CD4-positive, alpha-beta T cell treated with Interleukin-4 for 1 hour (primary cell): Measurements from ENCODE around the gene P3H4.

Source experiments
- DNase-seq, 2 donors: peaks; one replicate each; pipeline ENCODE4 v3.0.0-alpha.2; 2020 to 2022

The P3H4 gene

GRCh38 chr17:41818024-41818423 lies 6.3 kb upstream of the P3H4 start:
- DNase-seq, result no peak

- DNase-seq, result no peak
Measured at GRCh38 chr17:41816637-41817320, 5.0 kb upstream of the P3H4 start.

- DNase-seq, result no peak
Measured at GRCh38 chr17:41814195-41814594, 2.4 kb upstream of the P3H4 start.

- DNase-seq, result no peak
Measured at GRCh38 chr17:41813699-41814124, 2.0 kb upstream of the P3H4 start.

GRCh38 chr17:41813152-41813680 lies 1.5 kb upstream of the P3H4 start:
- DNase-seq, result no peak

GRCh38 chr17:41812381-41813151 lies 817 bp upstream of the P3H4 start, which contains the start of gene FKBP10:
Gene FKBP10, plus strand, starts transcription at chr17:41813004. Its CDS starts 31 bp downstream, at chr17:41813035.
- DNase-seq, result peak; percentile 30 to 48

- no peak for DNase-seq
Measured at GRCh38 chr17:41810659-41811548, 845 bp downstream of the P3H4 start.

GRCh38 chr17:41806685-41807445 lies 4.9 kb downstream of the P3H4 start:
- no peak for DNase-seq

- DNase-seq, result no peak
Measured at GRCh38 chr17:41803049-41804020, 8.4 kb downstream of the P3H4 start.

- DNase-seq, result peak; percentile 69 to 70
Measured at GRCh38 chr17:41801374-41802271, 10.1 kb downstream of the P3H4 start.

GRCh38 chr17:41800601-41801373 lies 11.0 kb downstream of the P3H4 start:
- peak in 1 of 2 donors; percentile 20 for DNase-seq

- no peak for DNase-seq
Measured at GRCh38 chr17:41799366-41799765, 12.4 kb downstream of the P3H4 start.

- DNase-seq, result no peak
Measured at GRCh38 chr17:41797377-41797776, 14.4 kb downstream of the P3H4 start.

GRCh38 chr17:41796121-41796895 lies 15.4 kb downstream of the P3H4 start:
- DNase-seq, result no peak

GRCh38 chr17:41794540-41794975 lies 17.2 kb downstream of the P3H4 start:
- no peak for DNase-seq

- no peak for DNase-seq
Measured at GRCh38 chr17:41793784-41794539, 17.8 kb downstream of the P3H4 start.
